NB4 (cell line): ENCODE measurements around the gene NOVA1.

Experiments used
- DNase-seq: peaks from one replicate; pipeline ENCODE4 v3.0.0; 2010; ENCODE audit warnings: low read depth
- H3K4me3 ChIP-seq: one replicate; pipeline ENCODE4 v1.5.1; 2011; ENCODE audit warnings: mild to moderate bottlenecking, low read depth, low read length, moderate library complexity
- CTCF ChIP-seq: IDR thresholded peaks from one replicate; pipeline ENCODE4 v1.5.1; 2012; ENCODE audit warnings: low read depth, low read length
- MYC ChIP-seq: IDR thresholded peaks from 2 replicates; pipeline ENCODE4 v1.6.1; 2011; ENCODE audit warnings: low read depth, low read length
- POLR2A ChIP-seq: IDR thresholded peaks from 2 replicates; pipeline ENCODE4 v1.6.1; 2011; ENCODE audit warnings: mild to moderate bottlenecking; ENCODE audit not compliant: insufficient read length; ENCODE audit errors: extremely low read depth
- TF ChIP-seq, protein P1 (sequence below): IDR thresholded peaks from 2 replicates; pipeline ENCODE4 v1.6.1; 2011; ENCODE audit warnings: low read depth, low read length

NOVA1 gene

GRCh38 chr14:26538176-26538575 is 59.7 kb downstream of the NOVA1 start:
- TF ChIP-seq MYC (no peak), CTCF (no peak), POLR2A (no peak)
- TF ChIP-seq, protein P1, sequence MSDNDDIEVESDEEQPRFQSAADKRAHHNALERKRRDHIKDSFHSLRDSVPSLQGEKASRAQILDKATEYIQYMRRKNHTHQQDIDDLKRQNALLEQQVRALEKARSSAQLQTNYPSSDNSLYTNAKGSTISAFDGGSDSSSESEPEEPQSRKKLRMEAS: no peak
- no peak overlapping the region for H3K4me3 ChIP-seq
- DNase-seq: no peak

- TF ChIP-seq POLR2A (no peak), MYC (no peak), CTCF (no peak)
- TF ChIP-seq, protein P1: no peak
- DNase-seq: no peak
Observed at GRCh38 chr14:26531894-26532293, 65.9 kb downstream of the NOVA1 start.

GRCh38 chr14:26528415-26529182 is 69.2 kb downstream of the NOVA1 start:
- no peak for DNase-seq
- no peak for TF ChIP-seq MYC
- no peak for TF ChIP-seq POLR2A
- TF ChIP-seq CTCF: no peak
- TF ChIP-seq, protein P1: no peak
- no peak overlapping the region for H3K4me3 ChIP-seq

More at GRCh38 chr14:26531894-26532293, 65.9 kb downstream of the NOVA1 start:
- H3K4me3 ChIP-seq: no peak overlapping the region

DNA sequence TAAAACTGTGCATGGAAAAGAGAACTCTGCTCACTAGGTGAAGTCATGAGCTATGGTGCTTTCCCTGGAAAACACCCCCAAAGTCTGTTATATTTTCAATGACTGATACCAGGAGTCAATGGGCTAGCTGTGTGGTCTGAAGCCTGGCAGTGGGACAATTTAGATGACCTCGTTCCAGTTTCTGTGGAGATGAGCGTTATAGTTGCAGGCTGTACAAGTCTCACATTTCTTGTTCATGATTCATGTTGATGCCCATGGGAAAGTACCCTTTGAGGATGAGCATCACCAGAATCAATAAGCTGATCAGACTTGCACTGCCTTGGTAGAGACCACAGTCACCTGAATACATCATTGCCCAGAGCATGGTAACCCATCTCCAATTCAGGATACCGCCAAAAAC is 70.7 kb downstream of the NOVA1 start:
- no peak for DNase-seq

DNA sequence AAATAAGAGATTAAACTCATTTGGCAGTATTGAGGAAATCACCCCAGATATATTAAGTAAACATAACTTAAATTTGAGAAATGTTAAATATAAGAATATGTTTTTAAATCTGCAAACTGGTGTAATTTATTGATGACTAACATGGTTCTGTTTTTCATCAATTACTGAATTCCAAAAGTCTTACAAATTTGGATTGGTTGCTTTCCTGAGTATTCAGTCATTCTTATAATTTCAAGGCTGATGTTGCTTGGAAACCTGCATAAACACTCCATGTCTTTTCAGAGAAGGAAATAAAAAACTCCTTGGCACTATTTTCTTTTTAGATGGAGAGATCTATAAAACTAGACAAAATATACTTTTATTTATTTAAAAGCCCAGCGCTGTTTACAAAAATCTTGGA is 71.7 kb downstream of the NOVA1 start:
- TF ChIP-seq POLR2A: no peak
- TF ChIP-seq CTCF: no peak
- TF ChIP-seq, protein P1: no peak
- no peak for TF ChIP-seq MYC
- DNase-seq: no peak
- no peak overlapping the region for H3K4me3 ChIP-seq

More for the DNA sequence above, 70.7 kb downstream of the NOVA1 start:
- no peak for TF ChIP-seq CTCF
- TF ChIP-seq, protein P1: no peak
- no peak for TF ChIP-seq MYC
- no peak for TF ChIP-seq POLR2A
- no peak overlapping the region for H3K4me3 ChIP-seq
